AG04450 (cell line): ENCODE results near the gene MED12. TPM values are rescaled to one million over a fixed set of nuclear protein-coding genes. Genes with fewer than 3 reads are reported as not detected.

Source experiments
- CTCF ChIA-PET: fragments of 300-600, 350-600 bp; formaldehyde crosslinking; extraction: SDS; loops from one replicate; lab custom pipeline; 2022; ENCODE audit warnings: antibody characterized with exemption, inconsistent platforms; lab: Charles Lee
- POLR2A ChIA-PET: fragments of 350-600 bp; formaldehyde crosslinking; extraction: SDS; loops from one replicate; lab custom pipeline; 2021; ENCODE audit warnings: antibody characterized with exemption, inconsistent platforms; lab: Yijun Ruan, JAX
- DNase-seq: peaks from one replicate; pipeline ENCODE4 v3.0.0-alpha.2; 2011; ENCODE audit warnings: low read depth, low spot score
- H3K27ac ChIP-seq: one replicate; pipeline ENCODE4 v1.5.1; 2012; ENCODE audit warnings: low read depth, low read length, control low read depth
- H3K27me3 ChIP-seq: one replicate; pipeline ENCODE4 v1.6.0; 2012; ENCODE audit warnings: low read length; ENCODE audit not compliant: control insufficient read depth, insufficient read depth
- H3K4me3 ChIP-seq: 2 replicates; pipeline ENCODE4 v1.5.1; 2011; ENCODE audit warnings: mild to moderate bottlenecking, low read depth, low read length, control low read depth
- H3K9me3 ChIP-seq: 2 replicates; pipeline ENCODE4 v1.5.1; 2012; ENCODE audit warnings: low read length; ENCODE audit not compliant: control insufficient read depth, insufficient read depth
- CTCF ChIP-seq: IDR thresholded peaks from 2 replicates; pipeline ENCODE4 v1.5.1; 2011; ENCODE audit warnings: low read depth, low read length, control low read depth, inconsistent platforms
- polyA plus RNA-seq: library from polyadenylated mRNA; depleted of rRNA; stranded (reverse); fragments of >200 nt; gene quantifications from 2 replicates; pipeline ENCODE4 v1.2.3, GENCODE V29; 2011

MED12 gene
- polyA plus RNA-seq, 1 experiment: 12.7 TPM

DNA sequence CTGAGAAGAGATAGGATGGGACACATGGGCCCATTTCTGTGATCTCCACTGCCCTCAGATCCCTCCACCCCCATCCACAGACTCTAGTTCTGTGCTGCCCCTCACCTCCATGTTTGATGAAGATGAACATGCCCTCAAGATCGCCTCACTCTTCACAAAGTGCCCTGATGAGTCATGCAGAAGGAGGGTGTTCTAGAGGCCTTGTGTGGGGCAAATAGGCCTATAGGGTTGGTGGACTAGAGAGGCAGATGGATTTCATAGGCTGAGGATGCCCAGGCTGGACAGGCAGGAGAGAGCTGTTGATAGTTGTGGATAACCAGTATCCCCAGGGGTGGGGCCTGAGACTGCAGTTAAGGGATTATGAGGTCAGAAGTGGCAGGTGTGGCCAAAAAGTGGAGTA lies 12.0 kb upstream of the MED12 start, which contains the start of gene CXorf65:
Gene CXorf65, minus strand, starts transcription at position 314 of the 400 bp plus-strand sequence. Its CDS starts 184 bp downstream, at position 130.
- DNase-seq: no peak
- TF ChIP-seq CTCF: no peak
- POLR2A ChIA-PET: no interaction called here
- peaks cover 2% of the 10 kb centered on the region for H3K27me3 ChIP-seq
- H3K27ac ChIP-seq: no peak within 1 kb of the TSS
- no peaks in the 10 kb centered on the region for H3K9me3 ChIP-seq
- no peak within 1 kb of the TSS for H3K4me3 ChIP-seq
- CTCF ChIA-PET: no interaction called here

DNA sequence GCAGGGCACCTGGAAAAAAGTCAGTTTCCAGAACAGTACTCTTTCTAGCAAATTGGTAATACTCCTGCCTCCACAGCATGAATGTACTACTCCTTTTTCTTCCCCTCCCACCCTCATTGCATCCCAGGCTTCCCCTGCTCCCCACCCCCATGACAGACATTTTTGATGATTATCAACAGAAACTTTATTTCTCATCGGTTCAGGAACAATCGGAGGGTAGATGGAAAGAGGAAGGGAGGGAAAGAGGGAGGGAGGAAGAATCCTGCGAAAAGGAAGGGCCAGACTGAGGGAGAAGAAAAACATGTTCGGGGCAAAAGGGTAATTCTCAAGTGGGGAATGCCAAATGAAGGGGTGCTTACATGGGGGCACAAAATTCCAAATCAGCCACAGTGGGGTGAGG lies 11.2 kb upstream of the MED12 start:
- ChIA-PET POLR2A (no interaction called here), CTCF (no interaction called here)
- DNase-seq: no peak
- no peak for TF ChIP-seq CTCF
- Histone ChIP-seq H3K27me3 (peaks cover 2% of the 10 kb centered on the region), H3K27ac (no peak overlapping the region), H3K9me3 (no peaks in the 10 kb centered on the region), H3K4me3 (no peak overlapping the region)

DNA sequence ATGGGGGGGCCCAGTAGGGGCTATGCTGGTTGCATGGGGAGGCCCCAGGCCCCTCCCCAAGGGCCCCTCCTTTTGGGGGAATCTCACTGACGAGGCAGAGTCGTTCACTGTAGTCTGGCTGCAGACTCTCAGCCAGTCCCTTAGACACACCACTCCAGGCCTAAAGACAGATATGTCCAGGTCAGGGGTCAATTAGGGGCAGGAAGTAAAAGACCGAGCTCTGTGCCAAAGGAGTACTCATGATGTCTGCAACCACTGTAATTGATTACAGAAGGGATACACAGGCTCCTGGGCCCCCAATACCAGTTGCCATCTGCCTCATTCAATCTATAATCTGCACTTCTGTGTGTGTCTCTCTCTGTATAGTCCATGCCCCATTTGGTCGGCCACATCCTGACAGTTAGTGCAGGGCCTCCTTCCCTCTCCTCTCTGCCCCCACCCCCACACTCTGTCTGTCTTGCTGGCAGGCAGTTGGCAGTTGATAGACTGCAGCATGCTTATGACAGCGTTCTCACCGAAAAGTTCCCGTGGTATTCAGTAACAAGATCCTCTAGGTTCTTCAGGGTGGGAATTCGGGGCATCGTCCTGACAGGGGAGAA lies 10.5 kb upstream of the MED12 start:
- POLR2A ChIA-PET: no interaction called here
- DNase-seq: no peak
- CTCF ChIA-PET: no interaction called here

DNA sequence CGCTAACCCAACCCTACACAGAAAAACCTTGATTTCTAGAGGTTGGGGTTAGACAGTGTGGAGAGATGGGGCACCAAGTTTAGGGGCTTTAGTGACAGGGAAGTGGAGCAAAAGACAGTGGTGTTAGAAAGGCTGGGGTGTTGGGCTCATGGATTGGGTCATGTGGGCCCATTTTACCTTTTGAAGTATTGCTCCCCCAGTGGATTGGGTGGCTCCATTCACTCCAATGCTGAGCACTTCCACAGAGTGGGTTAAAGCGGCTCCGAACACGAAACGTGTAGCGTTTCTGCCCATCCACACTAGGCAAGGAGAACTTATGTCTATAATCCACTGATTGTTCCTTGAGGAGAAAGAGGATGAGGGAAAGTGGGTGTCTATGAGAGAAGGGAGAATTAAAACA lies 9.3 kb upstream of the MED12 start:
- DNase-seq: no peak
- no peaks in the 10 kb centered on the region for H3K9me3 ChIP-seq
- ChIA-PET POLR2A (no interaction called here), CTCF (no interaction called here)
- TF ChIP-seq CTCF: no peak
- H3K27me3 ChIP-seq: peaks cover 2% of the 10 kb centered on the region
- no peak overlapping the region for H3K27ac ChIP-seq
- H3K4me3 ChIP-seq: no peak overlapping the region

More for the DNA sequence above, 10.5 kb upstream of the MED12 start:
- no peak for TF ChIP-seq CTCF
- no peak overlapping the region for H3K4me3 ChIP-seq
- H3K27me3 ChIP-seq: peaks cover 2% of the 10 kb centered on the region
- no peak overlapping the region for H3K27ac ChIP-seq
- H3K9me3 ChIP-seq: no peaks in the 10 kb centered on the region

DNA sequence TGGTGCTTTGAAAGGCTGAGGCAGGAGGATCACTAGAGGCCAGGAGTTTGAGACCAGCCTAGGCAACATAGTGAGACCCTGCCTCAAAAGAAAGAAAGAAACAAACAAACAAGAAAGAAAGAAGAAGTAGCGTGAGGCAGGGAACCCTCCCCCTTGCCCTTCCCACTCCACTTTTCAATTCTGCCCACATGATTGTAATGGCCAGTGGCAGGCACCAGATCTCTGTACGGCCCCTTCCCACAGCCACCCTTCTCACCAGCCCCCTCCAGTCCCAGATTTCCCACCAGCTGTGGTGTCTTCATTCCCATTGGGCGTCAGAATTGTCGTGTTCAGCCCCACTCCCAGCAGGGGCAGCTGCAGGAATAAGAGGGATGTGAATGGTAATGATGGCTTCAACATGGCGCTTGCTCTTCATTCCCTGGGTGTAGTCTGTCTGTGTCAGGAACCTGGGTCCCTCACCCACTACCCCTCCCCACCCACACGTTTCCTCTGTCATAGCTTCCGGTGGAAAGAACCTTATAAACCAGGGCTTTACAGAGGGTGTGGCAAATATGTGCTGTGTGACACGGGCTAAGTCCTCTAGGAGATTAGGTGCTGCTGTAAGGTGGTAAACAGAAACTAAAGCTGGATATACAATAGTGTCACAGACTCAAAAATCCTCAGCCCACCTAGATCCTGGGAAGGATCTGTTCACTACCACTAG lies 7.1 kb upstream of the MED12 start, which contains the start of gene IL2RG:
Gene IL2RG, minus strand, starts transcription at position 437 of the 703 bp plus-strand sequence. Its CDS starts 38 bp downstream, at position 399.
- no peak for TF ChIP-seq CTCF
- DNase-seq: no peak
- Histone ChIP-seq H3K27me3 (peaks cover 2% of the 10 kb centered on the region), H3K4me3 (no peak within 1 kb of the TSS), H3K27ac (no peak within 1 kb of the TSS), H3K9me3 (no peaks in the 10 kb centered on the region)
- ChIA-PET CTCF (interaction anchor here (1.0 kb wide), 1 partner anchor 12 kb away, joined by 3 read pairs; no protein-coding TSS in a partner anchor), POLR2A (no interaction called here)
